H9 (cell line): ENCODE results near the gene SLC17A5. TPM values are rescaled to one million over a fixed set of nuclear protein-coding genes. Genes with fewer than 3 reads are reported as not detected.
"Not testable (repeated sequence)": the region's sequence is repeated elsewhere in the genome, so short reads cannot be mapped to it uniquely, and the experiment has no call there.

ENCODE experiments used
- DNase-seq: peaks from one replicate; pipeline ENCODE4 v3.0.0-alpha.2; 2017
- H2AFZ ChIP-seq: one replicate; pipeline ENCODE4 v1.6.1; 2013; ENCODE audit warnings: mild to moderate bottlenecking, low read length, control low read depth, moderate library complexity
- H2AK5ac ChIP-seq: 2 replicates; pipeline ENCODE4 v1.6.1; 2013; ENCODE audit warnings: low read length, control low read depth, mixed read lengths; ENCODE audit not compliant: insufficient read length
- H2BK120ac ChIP-seq: one replicate; pipeline ENCODE4 v1.6.1; 2013; ENCODE audit warnings: low read depth, mild to moderate bottlenecking, low read length, control low read depth, inconsistent platforms; ENCODE audit not compliant: poor library complexity, severe bottlenecking
- H2BK12ac ChIP-seq: 2 replicates; pipeline ENCODE4 v1.6.1; 2013; ENCODE audit warnings: low read length, control low read depth, mixed read lengths, low read depth; ENCODE audit not compliant: insufficient read length
- H2BK15ac ChIP-seq: 2 replicates; pipeline ENCODE4 v1.6.1; 2013; ENCODE audit warnings: low read depth, low read length, control low read depth
- H2BK20ac ChIP-seq: one replicate; pipeline ENCODE4 v1.6.1; 2013; ENCODE audit warnings: low read depth, mild to moderate bottlenecking, low read length, control low read depth, inconsistent platforms; ENCODE audit not compliant: poor library complexity, severe bottlenecking
- H2BK5ac ChIP-seq: 2 replicates; pipeline ENCODE4 v1.6.1; 2013; ENCODE audit warnings: low read length, control low read depth, mixed read lengths; ENCODE audit not compliant: insufficient read length
- H3K14ac ChIP-seq: 2 replicates; pipeline ENCODE4 v1.6.1; 2013; ENCODE audit warnings: low read length, control low read depth; ENCODE audit not compliant: insufficient read depth
- H3K18ac ChIP-seq: 2 replicates; pipeline ENCODE4 v1.6.1; 2013; ENCODE audit warnings: low read depth, mild to moderate bottlenecking, mixed read lengths, low read length, control low read depth; ENCODE audit not compliant: insufficient read length
- H3K23ac ChIP-seq: 2 replicates; pipeline ENCODE4 v1.6.1; 2013; ENCODE audit warnings: low read length, control low read depth, mixed read lengths, low read depth; ENCODE audit not compliant: insufficient read length
- H3K23me2 ChIP-seq: 2 replicates; pipeline ENCODE4 v1.6.1; 2013; ENCODE audit warnings: low read depth, mild to moderate bottlenecking, mixed read lengths, low read length, control low read depth; ENCODE audit not compliant: insufficient read length, poor library complexity, severe bottlenecking
- H3K27ac ChIP-seq: 2 replicates; pipeline ENCODE4 v1.5.1; 2013; ENCODE audit warnings: low read length, control low read depth, mixed read lengths, low read depth; ENCODE audit not compliant: insufficient read length
- H3K27me3 ChIP-seq: 2 replicates; pipeline ENCODE4 v1.6.1; 2013; ENCODE audit warnings: low read length, control low read depth, inconsistent platforms; ENCODE audit not compliant: insufficient read depth
- H3K4ac ChIP-seq: 2 replicates; pipeline ENCODE4 v1.6.1; 2013; ENCODE audit warnings: low read depth, mild to moderate bottlenecking, control low read depth, inconsistent platforms, low read length, moderate library complexity
- H3K4me1 ChIP-seq: 2 replicates; pipeline ENCODE4 v1.6.1; 2013; ENCODE audit warnings: low read length, control low read depth, inconsistent platforms; ENCODE audit not compliant: insufficient read depth
- H3K4me2 ChIP-seq: 2 replicates; pipeline ENCODE4 v1.6.1; 2013; ENCODE audit warnings: low read length, control low read depth, mixed read lengths; ENCODE audit not compliant: insufficient read length, insufficient read depth
- H3K56ac ChIP-seq: 2 replicates; pipeline ENCODE4 v1.6.1; 2013; ENCODE audit warnings: low read depth, mild to moderate bottlenecking, mixed read lengths, low read length, control low read depth; ENCODE audit not compliant: insufficient read length
- H3K79me1 ChIP-seq: 2 replicates; pipeline ENCODE4 v1.6.1; 2013; ENCODE audit warnings: low read depth, mild to moderate bottlenecking, moderate library complexity, low read length, control low read depth, inconsistent platforms; ENCODE audit not compliant: insufficient read depth, poor library complexity, severe bottlenecking
- H3K79me2 ChIP-seq: 2 replicates; pipeline ENCODE4 v1.6.1; 2013; ENCODE audit warnings: low read length, control low read depth, inconsistent platforms; ENCODE audit not compliant: insufficient read depth
- H3K9ac ChIP-seq: 2 replicates; pipeline ENCODE4 v1.6.1; 2013; ENCODE audit warnings: low read length, control low read depth, mixed read lengths; ENCODE audit not compliant: insufficient read length; ENCODE audit errors: extremely low read depth
- H3K9me3 ChIP-seq: one replicate; pipeline ENCODE4 v1.6.1; 2013; ENCODE audit warnings: low read depth, low read length, inconsistent platforms; ENCODE audit not compliant: control insufficient read depth
- H3T11ph ChIP-seq: one replicate; pipeline ENCODE4 v1.6.1; 2013; ENCODE audit warnings: mild to moderate bottlenecking, low read length, control low read depth, inconsistent platforms
- H4K20me1 ChIP-seq: one replicate; pipeline ENCODE4 v1.6.1; 2013; ENCODE audit not compliant: control insufficient read depth, insufficient read length, insufficient read depth
- H4K5ac ChIP-seq: 2 replicates; pipeline ENCODE4 v1.6.1; 2013; ENCODE audit warnings: low read depth, mild to moderate bottlenecking, mixed read lengths, low read length, control low read depth; ENCODE audit not compliant: insufficient read length
- H4K8ac ChIP-seq: replicated peaks from 2 replicates; pipeline ENCODE4 v1.6.1; 2013; ENCODE audit warnings: low read length, control low read depth, mixed read lengths, low read depth; ENCODE audit not compliant: insufficient read length
- H4K91ac ChIP-seq: 2 replicates; pipeline ENCODE4 v1.6.1; 2013; ENCODE audit warnings: low read depth, mild to moderate bottlenecking, moderate library complexity, mixed read lengths, low read length, control low read depth; ENCODE audit not compliant: insufficient read length
- H3K27ac Mint-ChIP-seq, 3 experiments: 2 replicates in 2 of 3; 3 replicates in 1 of 3; pipeline ENCODE4 v1.8.0; 2020 to 2021; ENCODE audit warnings: mixed read lengths in 3 of 3, mild to moderate bottlenecking in 1 of 3, moderate library complexity in 1 of 3
- H3K27me3 Mint-ChIP-seq: 2 replicates; pipeline ENCODE4 v1.8.0; 2021; ENCODE audit warnings: low read depth, mild to moderate bottlenecking, moderate library complexity, mixed read lengths
- H3K36me3 Mint-ChIP-seq, 3 experiments: 2 replicates in 2 of 3; 3 replicates in 1 of 3; pipeline ENCODE4 v1.8.0; 2020 to 2021; ENCODE audit warnings: low read depth in 3 of 3, mixed read lengths in 3 of 3; ENCODE audit not compliant: insufficient read depth in 1 of 3
- H3K4me1 Mint-ChIP-seq, 2 experiments: 2 replicates each; pipeline ENCODE4 v1.8.0; 2020; ENCODE audit warnings: mixed read lengths in 2 of 2
- H3K4me3 Mint-ChIP-seq, 2 experiments: 2 replicates in 1 of 2; 3 replicates in 1 of 2; pipeline ENCODE4 v1.8.0; 2020 to 2021; ENCODE audit warnings: mild to moderate bottlenecking in 2 of 2, mixed read lengths in 2 of 2, moderate library complexity in 1 of 2
- H3K9me3 Mint-ChIP-seq, 2 experiments: 2 replicates in 1 of 2; 3 replicates in 1 of 2; pipeline ENCODE4 v1.8.0; 2020; ENCODE audit warnings: mild to moderate bottlenecking in 2 of 2, mixed read lengths in 2 of 2, moderate library complexity in 1 of 2
- WGBS: extraction: QIAGEN DNeasy Blood & Tissue Kit; methylation state at CpG from one replicate; pipeline ENCODE4 v1.1.7; 2013; ENCODE audit warnings: missing lambda C conversion rate, low lambda C conversion rate, mixed read lengths; ENCODE audit not compliant: insufficient read length; ENCODE audit errors: extremely low coverage; 5-methylcytosine and 5-hydroxymethylcytosine counted together
- total RNA-seq: library from RNA; stranded (reverse); gene quantifications from 2 replicates; pipeline ENCODE4 v1.2.1, GENCODE V29; 2021
- TF ChIP-seq, protein P1 (sequence below): fragments of 200-600 bp; sonication (generic); conservative IDR thresholded peaks from 3 replicates; pipeline ENCODE4 v1.8.0; 2021; ENCODE audit warnings: antibody characterized with exemption, mild to moderate bottlenecking

SLC17A5 gene
- total RNA-seq, 1 experiment from 2014 or later, result 8.9 TPM

- H3K9me3 ChIP-seq, result no peaks in the 10 kb centered on the region
- no peak overlapping the region for H3K9ac ChIP-seq
- H3K79me1 ChIP-seq, result no peaks in the 10 kb centered on the region
- Mint-ChIP-seq H3K27ac (no peak overlapping the region), H3K4me1 (peaks cover 26 to 32% of the 10 kb centered on the region in 2 experiments), H3K27me3 (no peaks in the 10 kb centered on the region), H3K36me3 (no peaks in the 10 kb centered on the region), H3K4me3 (no peak overlapping the region), H3K9me3 (no peaks in the 10 kb centered on the region)
- H2BK12ac ChIP-seq, result no peak overlapping the region
- no peak overlapping the region for H2AK5ac ChIP-seq
- no CpG with 5 or more reads among the region's 1 CpG for WGBS
- H4K20me1 ChIP-seq, result no peaks in the 10 kb centered on the region
- no peaks in the 10 kb centered on the region for H3K27me3 ChIP-seq
- no peak overlapping the region for H3K4me2 ChIP-seq
- H2BK15ac ChIP-seq, result no peak overlapping the region
- no peak overlapping the region for H3K27ac ChIP-seq
- H3K23me2 ChIP-seq, result no peaks in the 10 kb centered on the region
- no peak overlapping the region for H2BK5ac ChIP-seq
- TF ChIP-seq, protein P1, sequence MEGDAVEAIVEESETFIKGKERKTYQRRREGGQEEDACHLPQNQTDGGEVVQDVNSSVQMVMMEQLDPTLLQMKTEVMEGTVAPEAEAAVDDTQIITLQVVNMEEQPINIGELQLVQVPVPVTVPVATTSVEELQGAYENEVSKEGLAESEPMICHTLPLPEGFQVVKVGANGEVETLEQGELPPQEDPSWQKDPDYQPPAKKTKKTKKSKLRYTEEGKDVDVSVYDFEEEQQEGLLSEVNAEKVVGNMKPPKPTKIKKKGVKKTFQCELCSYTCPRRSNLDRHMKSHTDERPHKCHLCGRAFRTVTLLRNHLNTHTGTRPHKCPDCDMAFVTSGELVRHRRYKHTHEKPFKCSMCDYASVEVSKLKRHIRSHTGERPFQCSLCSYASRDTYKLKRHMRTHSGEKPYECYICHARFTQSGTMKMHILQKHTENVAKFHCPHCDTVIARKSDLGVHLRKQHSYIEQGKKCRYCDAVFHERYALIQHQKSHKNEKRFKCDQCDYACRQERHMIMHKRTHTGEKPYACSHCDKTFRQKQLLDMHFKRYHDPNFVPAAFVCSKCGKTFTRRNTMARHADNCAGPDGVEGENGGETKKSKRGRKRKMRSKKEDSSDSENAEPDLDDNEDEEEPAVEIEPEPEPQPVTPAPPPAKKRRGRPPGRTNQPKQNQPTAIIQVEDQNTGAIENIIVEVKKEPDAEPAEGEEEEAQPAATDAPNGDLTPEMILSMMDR, result no peak
- H2AFZ ChIP-seq, result no peak overlapping the region
- H4K8ac ChIP-seq, result no peak overlapping the region
- no peak overlapping the region for H2BK120ac ChIP-seq
- peaks cover 4% of the 10 kb centered on the region; the same call in 1 of the 2 replicates for H3K4me1 ChIP-seq
- no peak overlapping the region for H3K18ac ChIP-seq
- no peak overlapping the region for H3K56ac ChIP-seq
- no peaks in the 10 kb centered on the region for H3K79me2 ChIP-seq
- H4K91ac ChIP-seq, result no peak overlapping the region
- no peak overlapping the region for H3K4ac ChIP-seq
- no peak overlapping the region for H3K23ac ChIP-seq
- no peak overlapping the region for H4K5ac ChIP-seq
- H3K14ac ChIP-seq, result no peak overlapping the region
- no peak overlapping the region for H3T11ph ChIP-seq
- DNase-seq, result no peak
- H2BK20ac ChIP-seq, result no peak overlapping the region
Observed at GRCh38 chr6:73556836-73557235, 97.0 kb downstream of the SLC17A5 start.

- H4K5ac ChIP-seq, result not testable (repeated sequence)
Observed at GRCh38 chr6:73555380-73555949, 98.3 kb downstream of the SLC17A5 start.

More at GRCh38 chr6:73555380-73555949, 98.3 kb downstream of the SLC17A5 start:
- H3K4me2 ChIP-seq, H4K91ac ChIP-seq, H2AFZ ChIP-seq, H3K9me3 ChIP-seq, H3K23me2 ChIP-seq, H2BK5ac ChIP-seq, DNase-seq, H3K56ac ChIP-seq, H3K79me1 ChIP-seq, H3K9me3 Mint-ChIP-seq, H3K27ac ChIP-seq, H2BK120ac ChIP-seq, H3K4me3 Mint-ChIP-seq, H3K27me3 ChIP-seq, H4K20me1 ChIP-seq, H3K23ac ChIP-seq, H2BK20ac ChIP-seq, H3T11ph ChIP-seq, H2AK5ac ChIP-seq, H3K4me1 ChIP-seq, H3K36me3 Mint-ChIP-seq, H3K4ac ChIP-seq, H3K14ac ChIP-seq, H2BK15ac ChIP-seq, H3K27me3 Mint-ChIP-seq, H3K79me2 ChIP-seq, H3K9ac ChIP-seq, H3K18ac ChIP-seq, H2BK12ac ChIP-seq, H4K8ac ChIP-seq: not testable (repeated sequence)
- WGBS, result no CpG with 5 or more reads among the region's 11 CpGs
- Mint-ChIP-seq H3K27ac (peak overlapping the region in 1 of 3 experiments; percentile 87; a peak in 1 of 7 replicates), H3K4me1 (peaks cover 20 to 27% of the 10 kb centered on the region in 2 experiments)
